ENCODE data around the gene ANKRD36.
"Not testable (repeated sequence)": the region's sequence is repeated elsewhere in the genome, so short reads cannot be mapped to it uniquely, and the experiment has no call there.

The ANKRD36 gene

DNA sequence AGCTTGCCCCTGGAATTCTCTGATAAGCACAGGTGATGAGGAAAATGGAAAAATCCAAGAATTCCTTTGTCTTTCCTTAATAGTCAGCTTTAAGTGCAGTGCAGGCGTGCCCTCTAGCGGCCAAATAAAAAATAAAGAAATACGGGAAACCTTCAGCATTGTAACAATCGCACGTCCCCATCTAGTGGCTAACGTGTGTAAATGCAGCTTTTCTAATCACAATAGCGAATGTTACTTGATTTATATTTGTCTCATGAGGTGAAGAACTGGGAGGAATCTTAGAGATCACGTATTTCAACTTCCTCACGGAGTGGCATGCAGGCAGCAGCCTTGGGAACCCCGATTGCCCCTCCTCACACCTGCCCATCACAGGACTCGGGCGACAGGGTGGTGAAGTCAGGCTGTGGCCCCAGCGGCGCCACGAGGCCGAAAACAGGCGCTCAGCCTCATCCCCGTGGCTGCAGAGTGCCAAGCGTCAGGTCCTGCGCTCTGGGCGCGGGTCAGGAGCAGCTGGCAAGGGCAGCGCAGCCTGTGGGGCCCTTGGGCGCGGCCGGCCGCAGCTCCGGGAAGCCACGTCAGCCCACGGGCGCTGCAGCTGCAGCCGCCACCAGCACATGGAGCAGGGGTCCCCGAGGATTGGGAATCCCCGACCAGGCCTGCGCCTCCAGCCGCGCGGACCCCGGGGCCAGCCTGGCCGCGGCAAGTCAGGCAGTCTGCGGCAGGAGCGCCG is 468 bp upstream of the ANKRD36 start:
- in situ Hi-C loops (cut with HindIII; ENCODE audit: low sequenced_read_pairs) = not testable (repeated sequence)

DNA sequence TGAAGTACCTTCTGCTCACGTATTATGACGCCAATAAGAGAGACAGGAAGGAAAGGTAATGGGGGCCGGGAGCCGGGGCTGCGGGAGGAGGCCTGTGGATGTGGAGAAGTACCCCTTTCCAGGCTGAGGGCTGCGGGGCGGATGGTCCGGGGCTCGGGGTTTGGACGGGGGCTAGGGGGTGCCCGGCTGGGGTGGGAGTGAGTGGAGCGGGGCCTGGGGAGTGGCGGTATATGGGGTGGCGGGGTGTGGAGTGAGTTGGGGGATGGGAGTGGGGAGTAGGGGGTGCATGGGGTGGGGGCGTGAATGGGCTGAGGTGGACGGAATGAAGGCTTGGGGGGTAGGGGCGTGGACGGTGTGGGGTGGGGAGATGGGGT is 916 bp downstream of the ANKRD36 start:
- in situ Hi-C loops (cut with HindIII; ENCODE audit: low sequenced_read_pairs) = not testable (repeated sequence)

DNA sequence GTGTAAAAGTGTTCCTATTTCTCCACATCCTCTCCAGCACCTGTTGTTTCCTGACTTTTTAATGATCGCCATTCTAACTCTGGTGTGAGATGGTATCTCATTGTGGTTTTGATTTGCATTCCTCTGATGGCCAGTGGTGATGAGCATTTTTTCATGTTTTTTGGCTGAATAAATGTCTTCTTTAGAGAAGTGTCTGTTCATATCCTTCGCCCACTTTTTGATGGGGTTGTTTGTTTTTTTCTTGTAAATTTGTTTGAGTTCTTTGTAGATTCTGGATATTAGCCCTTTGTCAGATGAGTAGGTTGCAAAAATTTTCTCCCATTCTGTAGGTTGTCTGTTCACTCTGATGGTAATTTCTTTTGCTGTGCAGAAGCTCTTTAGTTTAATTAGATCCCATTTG is 16.1 kb downstream of the ANKRD36 start:
- in situ Hi-C loops (cut with HindIII; ENCODE audit: low sequenced_read_pairs) = not testable (repeated sequence)

GRCh38 chr2:97144016-97144415 is 31.1 kb downstream of the ANKRD36 start:
- in situ Hi-C loops (cut with HindIII; ENCODE audit: low sequenced_read_pairs) = not testable (repeated sequence)

DNA sequence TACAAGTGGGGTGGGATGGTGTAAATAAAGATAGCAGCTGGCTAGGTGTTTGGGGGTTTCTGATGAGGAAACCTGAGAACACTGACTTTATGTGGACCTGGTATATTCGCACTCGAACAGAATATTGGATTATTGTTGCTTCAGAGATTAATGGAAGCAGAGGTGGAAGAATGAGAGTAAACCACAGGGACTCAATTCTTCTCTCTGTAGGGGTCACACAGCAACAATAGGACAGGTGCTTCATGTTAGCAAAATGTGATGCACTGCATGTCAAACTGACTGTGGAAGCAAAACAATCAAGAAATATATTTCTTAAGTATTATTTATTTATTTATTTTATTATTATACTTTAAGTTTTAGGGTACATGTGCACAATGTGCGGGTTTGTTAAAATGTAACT is 53.6 kb downstream of the ANKRD36 start:
- in situ Hi-C loops (cut with HindIII; ENCODE audit: low sequenced_read_pairs) = not testable (repeated sequence)

GRCh38 chr2:97167938-97168337 is 55.0 kb downstream of the ANKRD36 start:
- in situ Hi-C loops (cut with HindIII; ENCODE audit: low sequenced_read_pairs) = not testable (repeated sequence)

- in situ Hi-C loops (cut with HindIII; ENCODE audit: low sequenced_read_pairs) = not testable (repeated sequence)
These were observed 55.6 kb downstream of the ANKRD36 start for GRCh38 chr2:97168583-97168982.

- in situ Hi-C loops (cut with HindIII; ENCODE audit: low sequenced_read_pairs) = not testable (repeated sequence)
These were observed 67.4 kb downstream of the ANKRD36 start for GRCh38 chr2:97180391-97180790.

- in situ Hi-C loops (cut with HindIII; ENCODE audit: low sequenced_read_pairs) = not testable (repeated sequence)
These were observed 82.4 kb downstream of the ANKRD36 start for GRCh38 chr2:97195349-97195748.

- in situ Hi-C loops (cut with HindIII; ENCODE audit: low sequenced_read_pairs) = not testable (repeated sequence)
These were observed 84.3 kb downstream of the ANKRD36 start for GRCh38 chr2:97197251-97197650.

GRCh38 chr2:97200887-97201286 is 87.9 kb downstream of the ANKRD36 start:
- in situ Hi-C loops (cut with HindIII; ENCODE audit: low sequenced_read_pairs) = not testable (repeated sequence)

DNA sequence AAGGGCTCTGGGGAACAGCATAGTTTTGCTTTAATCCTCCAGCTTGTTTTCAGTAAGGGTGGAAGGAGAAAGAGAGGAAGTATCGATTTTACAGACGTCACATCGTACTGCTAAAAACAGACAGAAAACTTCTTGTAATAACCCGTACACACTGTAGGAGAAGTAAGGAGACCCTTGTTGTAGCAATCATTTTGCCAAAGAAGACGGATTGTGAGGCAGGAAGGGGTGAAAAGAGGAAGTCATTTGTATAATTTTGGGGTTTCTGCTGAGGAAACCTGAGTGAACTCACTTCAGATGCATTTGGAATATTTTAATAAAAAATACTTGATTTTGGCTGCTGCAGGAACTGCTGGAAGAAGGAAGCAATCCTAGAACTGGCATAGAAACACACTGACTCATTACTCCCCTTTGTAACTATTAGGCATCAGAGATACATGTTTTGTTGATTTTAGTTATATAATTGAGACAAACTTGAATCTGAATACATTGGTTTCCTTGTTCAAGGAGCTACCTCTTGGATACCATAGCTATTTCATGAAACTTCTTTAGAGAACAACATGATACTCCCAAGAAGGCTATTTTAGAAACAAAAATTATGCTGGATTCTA is 89.8 kb downstream of the ANKRD36 start:
- in situ Hi-C loops (cut with HindIII; ENCODE audit: low sequenced_read_pairs) = not testable (repeated sequence)

DNA sequence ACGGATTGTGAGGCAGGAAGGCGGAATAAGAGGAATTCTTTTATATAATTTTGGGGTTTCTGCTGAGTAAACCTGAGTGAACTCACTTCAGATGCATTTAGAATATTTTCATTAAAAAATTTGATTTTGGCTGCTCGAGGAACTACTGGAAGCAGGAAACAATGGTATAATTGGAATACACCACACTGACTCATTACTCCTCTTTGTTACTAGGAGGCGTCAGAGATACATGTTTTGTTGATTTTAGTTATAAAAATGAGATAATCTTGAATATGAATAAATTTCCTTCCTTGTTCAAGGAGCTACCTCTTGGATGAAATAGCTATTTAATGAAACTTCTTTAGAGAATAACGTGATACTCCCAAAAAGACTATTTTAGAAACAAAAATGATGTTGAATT is 97.4 kb downstream of the ANKRD36 start:
- in situ Hi-C loops (cut with HindIII; ENCODE audit: low sequenced_read_pairs) = no loop called here

DNA sequence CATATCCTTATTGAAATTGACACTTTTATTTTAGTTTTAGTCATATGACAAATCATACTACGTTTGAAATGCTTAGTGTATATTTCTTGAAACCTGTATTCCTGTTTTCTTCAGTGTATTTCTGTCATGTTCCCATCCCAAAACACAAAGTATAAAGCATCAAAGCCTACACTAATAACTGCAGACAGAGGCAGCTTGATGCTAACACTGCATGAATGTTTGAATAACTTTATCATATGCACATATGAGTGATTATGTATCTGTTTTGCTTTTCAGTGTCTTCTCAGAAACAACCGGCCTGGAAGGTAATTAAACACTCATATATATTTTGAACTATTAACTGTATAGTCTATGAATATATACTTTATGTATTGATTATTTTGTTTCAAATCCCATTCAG is 102.1 kb downstream of the ANKRD36 start:
- in situ Hi-C loops (cut with HindIII; ENCODE audit: low sequenced_read_pairs) = not testable (repeated sequence)

DNA sequence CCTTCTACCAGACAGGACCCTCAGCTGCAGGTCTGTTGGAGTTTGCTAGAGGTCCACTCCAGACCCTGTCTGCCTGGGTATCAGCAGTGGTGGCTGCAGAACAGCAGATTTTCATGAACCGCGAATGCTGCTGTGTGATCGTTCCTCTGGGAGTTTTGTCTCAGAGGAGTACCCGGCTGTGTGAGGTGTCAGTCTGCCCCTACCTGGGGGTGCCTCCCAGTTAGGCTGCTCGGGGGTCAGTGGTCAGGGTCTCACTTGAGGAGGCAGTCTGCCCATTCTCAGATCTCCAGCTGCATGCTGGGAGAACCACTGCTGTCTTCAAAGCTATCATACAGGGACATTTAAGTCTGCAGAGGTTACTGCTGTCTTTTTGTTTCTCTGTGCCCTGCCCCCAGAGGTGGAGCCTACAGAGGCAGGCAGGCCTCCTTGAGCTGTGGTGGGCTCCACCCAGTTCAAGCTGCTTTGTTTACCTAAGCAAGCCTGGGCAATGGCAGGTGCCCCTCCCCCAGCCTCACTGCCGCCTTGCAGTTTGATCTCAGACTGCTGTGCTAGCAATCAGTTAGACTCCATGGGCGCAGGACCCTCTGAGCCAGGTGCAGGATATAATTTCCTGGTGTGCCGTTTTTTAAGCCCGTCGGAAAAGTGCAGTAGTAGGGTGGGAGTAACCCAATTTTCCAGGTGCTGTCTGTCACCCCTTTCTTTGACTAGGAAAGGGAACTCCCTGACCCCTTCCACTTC is 118.1 kb downstream of the ANKRD36 start:
- in situ Hi-C loops (cut with HindIII; ENCODE audit: low sequenced_read_pairs) = not testable (repeated sequence)

GRCh38 chr2:97232981-97233380 is 120.0 kb downstream of the ANKRD36 start:
- in situ Hi-C loops (cut with HindIII; ENCODE audit: low sequenced_read_pairs) = not testable (repeated sequence)

DNA sequence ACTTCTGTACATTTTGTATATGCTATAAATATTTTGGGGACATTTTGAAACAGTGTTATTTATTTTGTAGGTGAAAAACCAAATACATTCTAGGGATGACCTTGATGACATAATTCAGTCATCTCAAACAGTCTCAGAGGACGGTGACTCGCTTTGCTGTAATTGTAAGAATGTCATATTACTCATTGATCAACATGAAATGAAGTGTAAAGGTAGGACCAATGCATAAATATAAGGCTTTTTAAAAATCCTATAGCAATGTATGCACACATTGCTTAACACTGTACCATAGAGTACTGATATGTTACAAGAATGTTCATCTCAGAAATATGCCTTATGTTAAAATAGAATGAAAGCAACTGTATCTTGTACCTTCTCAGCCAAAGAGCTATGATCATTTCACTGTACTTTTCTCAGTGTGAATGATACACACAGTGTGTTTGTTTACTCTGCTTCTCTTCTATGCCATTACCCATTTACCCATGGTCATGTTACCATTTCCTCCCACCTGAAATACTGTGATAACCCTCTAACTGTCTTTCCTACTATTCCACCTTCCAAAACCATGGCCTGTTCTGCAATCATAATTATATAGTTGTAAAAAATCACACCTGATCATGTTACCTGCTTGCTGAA is 120.8 kb downstream of the ANKRD36 start:
- in situ Hi-C loops (cut with HindIII; ENCODE audit: low sequenced_read_pairs) = not testable (repeated sequence)

- in situ Hi-C loops (cut with HindIII; ENCODE audit: low sequenced_read_pairs) = not testable (repeated sequence)
These were observed 148.2 kb downstream of the ANKRD36 start for GRCh38 chr2:97261192-97261591.

DNA sequence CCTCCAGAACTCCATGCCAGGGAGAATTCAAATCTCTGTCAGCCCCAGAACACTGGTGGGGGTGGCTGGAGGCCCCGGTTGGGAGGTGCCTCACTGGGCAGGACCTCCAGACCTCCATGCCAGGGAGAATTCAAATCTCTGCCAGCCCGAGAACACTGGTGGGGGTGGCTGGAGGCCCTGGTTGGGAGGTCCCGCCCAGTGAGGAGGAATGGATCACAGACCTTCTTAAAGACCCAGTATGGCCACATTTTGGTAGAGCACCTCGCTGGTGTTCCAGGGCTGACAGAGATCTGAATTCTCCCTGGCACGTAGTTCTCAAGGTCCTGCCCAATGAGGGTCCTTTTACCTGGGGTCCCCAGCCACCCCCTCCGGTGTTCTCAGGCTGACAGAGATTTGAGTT is 153.5 kb downstream of the ANKRD36 start:
- in situ Hi-C loops (cut with HindIII; ENCODE audit: low sequenced_read_pairs) = not testable (repeated sequence)

- in situ Hi-C loops (cut with HindIII; ENCODE audit: low sequenced_read_pairs) = no loop called here
These were observed 154.6 kb downstream of the ANKRD36 start for GRCh38 chr2:97267411-97268074.

DNA sequence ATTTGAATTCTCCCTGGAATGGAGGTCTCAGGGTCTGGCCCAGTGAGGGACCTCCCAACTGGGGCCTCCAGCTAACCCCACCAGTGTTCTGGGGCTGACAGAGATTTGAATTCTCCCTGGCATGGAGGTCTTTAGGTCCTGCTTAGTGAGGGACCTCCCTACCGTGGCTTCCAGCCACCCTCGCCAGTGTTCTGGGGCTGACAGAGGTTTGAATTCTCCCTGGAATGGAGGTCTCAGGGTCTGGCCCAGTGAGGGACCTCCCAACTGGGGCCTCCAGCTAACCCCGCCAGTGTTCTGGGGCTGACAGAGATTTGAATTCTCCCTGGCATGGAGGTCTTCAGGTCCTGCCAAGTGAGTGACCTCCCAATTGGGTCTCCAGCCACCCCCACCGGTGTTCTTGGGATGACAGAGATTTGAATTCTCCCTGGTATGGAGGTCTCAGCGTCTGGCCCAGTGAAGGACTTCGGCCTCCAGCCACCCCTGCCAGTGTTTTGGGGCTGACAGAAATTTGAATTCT is 155.2 kb downstream of the ANKRD36 start:
- in situ Hi-C loops (cut with HindIII; ENCODE audit: low sequenced_read_pairs) = not testable (repeated sequence)

All from endothelial cell of hepatic sinusoid (primary cell).